AG10803 (cell line): Measurements from ENCODE around the gene GFPT1.

Experiments
- DNase-seq: peaks from one replicate; pipeline ENCODE4 v3.0.0; 2010; ENCODE audit warnings: low read depth
- H3K4me3 ChIP-seq: 2 replicates; pipeline ENCODE4 v1.5.1; 2011; ENCODE audit warnings: mild to moderate bottlenecking, low read length, control low read depth
- TF ChIP-seq, protein P1 (sequence below): conservative IDR thresholded peaks from 2 replicates; pipeline ENCODE4 v1.5.1; 2011; ENCODE audit warnings: mild to moderate bottlenecking, low read length, control low read depth, inconsistent platforms

GFPT1 gene

DNA sequence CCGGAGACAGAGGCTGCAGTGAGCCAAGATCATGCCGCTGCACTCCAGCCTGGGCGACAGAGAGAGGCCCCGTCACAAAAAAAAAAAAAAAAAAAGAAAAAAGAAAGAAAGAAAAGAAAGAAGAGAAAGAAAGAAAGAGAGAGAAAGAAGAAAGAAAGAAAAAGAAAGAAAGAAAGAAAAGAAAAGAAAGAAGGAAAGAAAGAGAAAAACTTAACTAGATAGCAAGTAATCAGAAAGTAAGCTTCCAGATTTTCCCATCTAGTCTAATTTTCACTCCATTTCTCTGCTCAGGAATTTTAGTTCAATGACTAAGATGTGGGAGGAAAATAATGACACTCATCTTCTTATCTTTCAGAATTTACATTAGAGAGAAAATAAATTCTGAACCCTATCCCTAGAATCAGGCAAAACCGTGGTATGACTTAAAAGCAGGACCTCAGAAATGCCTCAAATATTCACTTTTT lies 2.4 kb downstream of the GFPT1 start:
- TF ChIP-seq, protein P1, sequence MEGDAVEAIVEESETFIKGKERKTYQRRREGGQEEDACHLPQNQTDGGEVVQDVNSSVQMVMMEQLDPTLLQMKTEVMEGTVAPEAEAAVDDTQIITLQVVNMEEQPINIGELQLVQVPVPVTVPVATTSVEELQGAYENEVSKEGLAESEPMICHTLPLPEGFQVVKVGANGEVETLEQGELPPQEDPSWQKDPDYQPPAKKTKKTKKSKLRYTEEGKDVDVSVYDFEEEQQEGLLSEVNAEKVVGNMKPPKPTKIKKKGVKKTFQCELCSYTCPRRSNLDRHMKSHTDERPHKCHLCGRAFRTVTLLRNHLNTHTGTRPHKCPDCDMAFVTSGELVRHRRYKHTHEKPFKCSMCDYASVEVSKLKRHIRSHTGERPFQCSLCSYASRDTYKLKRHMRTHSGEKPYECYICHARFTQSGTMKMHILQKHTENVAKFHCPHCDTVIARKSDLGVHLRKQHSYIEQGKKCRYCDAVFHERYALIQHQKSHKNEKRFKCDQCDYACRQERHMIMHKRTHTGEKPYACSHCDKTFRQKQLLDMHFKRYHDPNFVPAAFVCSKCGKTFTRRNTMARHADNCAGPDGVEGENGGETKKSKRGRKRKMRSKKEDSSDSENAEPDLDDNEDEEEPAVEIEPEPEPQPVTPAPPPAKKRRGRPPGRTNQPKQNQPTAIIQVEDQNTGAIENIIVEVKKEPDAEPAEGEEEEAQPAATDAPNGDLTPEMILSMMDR: no peak
- peak; percentile 21 for DNase-seq
- H3K4me3 ChIP-seq: peak overlapping the region; percentile 62

DNA sequence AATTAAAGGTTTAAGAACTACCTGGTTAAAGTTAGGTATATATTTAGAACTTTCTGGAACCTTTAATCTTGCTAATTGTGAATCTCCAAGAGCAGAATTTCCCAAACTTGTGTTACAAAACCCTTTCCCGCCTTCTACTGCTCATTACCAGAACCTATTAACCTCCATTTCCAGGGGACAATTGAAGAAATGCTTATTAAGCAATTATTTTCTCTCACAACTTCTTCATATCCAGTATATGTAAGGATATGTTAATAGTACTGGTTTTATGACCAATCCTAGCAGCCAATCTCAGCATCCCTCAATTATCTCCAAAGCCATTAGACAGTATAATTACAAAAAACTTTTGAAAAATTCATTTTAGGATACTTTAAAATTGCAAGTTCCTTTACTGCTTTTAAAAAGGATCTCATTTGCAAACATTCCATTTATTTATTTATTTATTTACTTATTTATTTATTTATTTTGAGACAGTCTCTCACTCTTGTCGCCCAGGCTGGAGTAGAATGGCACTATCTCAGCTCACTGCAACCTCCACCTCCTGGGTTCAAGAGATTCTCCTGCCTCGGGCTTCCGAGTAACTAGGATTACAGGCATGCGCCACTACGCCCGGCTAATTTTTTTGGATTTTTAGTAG lies 3.7 kb downstream of the GFPT1 start:
- H3K4me3 ChIP-seq: no peak overlapping the region
- DNase-seq: no peak
- TF ChIP-seq, protein P1: no peak

DNA sequence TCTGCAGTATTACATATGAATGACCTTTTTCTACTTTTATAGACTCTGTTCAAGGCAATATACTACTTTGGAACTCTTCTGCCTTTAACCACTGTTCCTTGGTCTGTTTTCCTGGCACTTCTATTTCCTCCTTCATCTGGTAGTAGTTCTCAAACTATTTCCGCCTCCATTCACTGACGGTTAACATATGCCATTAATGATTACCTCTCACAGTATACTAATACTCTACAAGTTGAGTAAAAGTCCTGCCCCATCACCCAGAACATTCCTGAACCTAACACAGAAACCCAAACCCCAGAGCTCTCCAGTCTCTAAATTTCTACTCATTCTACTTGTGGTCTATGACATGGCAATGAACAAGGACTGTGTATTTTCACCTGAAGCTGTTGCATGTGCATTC lies 4.5 kb downstream of the GFPT1 start:
- DNase-seq: peak; percentile 10
- TF ChIP-seq, protein P1: no peak
- no peak overlapping the region for H3K4me3 ChIP-seq

DNA sequence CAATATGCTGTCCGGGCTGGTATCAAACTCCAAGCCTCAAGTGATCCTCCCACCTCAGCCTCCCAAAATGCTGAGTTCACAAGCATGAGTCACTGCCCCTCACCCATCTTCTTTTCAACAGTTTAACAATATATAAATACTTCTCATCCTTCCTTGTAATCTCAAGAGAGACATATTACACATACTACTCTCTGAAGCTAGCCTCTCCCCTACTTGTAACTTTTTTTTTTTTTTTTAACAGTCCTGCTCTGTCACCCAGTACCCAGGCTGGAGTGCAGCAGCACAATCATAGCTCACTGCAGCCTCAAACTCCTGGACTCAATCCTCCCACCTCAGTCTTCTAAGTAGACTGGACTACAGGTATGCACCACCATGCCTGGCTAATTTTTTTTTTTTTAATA lies 5.7 kb downstream of the GFPT1 start:
- peak; percentile 29 for DNase-seq
- TF ChIP-seq, protein P1: no peak

DNA sequence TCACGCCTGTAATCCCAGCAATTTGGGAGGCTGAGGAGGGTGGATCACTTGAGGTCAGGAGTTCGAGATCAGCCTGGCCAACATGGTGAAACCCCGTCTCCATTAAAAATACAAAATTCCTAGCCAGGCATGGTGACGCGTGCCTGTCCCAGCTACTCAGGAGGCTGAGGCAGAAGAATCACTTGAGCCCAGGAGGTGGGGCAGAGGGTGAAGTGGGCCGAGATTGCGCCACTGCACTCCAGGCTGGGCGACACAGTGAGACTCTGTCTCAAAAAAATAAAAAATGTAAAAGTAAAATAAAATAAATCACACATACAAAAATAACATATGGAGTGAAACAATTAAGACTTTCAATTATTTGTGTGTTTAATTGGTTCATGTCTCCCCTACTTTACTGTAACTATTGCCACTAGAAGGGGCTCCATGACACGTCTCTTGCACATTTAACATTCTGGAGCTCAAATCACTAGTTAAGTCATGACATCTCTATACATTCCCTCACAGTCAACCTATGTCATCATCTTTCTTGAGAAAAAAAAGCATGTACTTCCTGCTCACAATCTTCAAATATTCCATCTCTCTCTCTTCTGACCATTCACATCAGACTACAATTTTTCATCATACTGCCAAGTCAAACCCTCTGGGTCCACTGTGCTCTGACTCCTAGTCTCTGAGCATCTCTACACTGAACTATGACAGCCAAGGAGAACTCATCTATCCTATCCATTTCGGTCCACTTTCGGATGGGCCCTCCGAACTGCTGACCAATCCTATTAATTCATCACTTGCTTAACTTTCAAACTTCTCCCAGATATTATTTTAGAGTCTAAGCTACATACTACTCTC lies 6.7 kb downstream of the GFPT1 start:
- DNase-seq: peak; percentile 14
- no peak overlapping the region for H3K4me3 ChIP-seq
- TF ChIP-seq, protein P1: no peak

More for the DNA sequence above, 5.7 kb downstream of the GFPT1 start:
- no peak overlapping the region for H3K4me3 ChIP-seq

DNA sequence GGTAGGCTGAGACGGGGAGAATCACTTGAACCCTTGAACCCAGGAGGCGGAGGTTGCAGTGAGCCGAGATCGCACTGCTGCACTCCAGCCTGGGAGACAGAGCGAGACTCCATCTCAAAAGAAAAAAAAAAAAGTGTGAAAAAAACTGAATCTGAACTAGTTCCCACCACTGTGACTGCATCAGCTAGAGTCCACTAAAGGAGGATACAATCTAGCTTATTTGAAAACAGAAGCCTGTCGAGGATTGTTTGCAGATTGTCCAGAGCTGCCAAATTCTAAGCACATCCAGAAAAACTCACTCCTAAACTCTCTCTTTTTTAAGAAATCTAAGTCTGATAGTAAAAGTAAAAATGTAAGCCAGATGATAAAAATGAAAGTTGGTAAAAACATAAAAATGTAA lies 10.6 kb downstream of the GFPT1 start:
- TF ChIP-seq, protein P1: no peak
- H3K4me3 ChIP-seq: no peak overlapping the region
- DNase-seq: no peak
